ENCODE measurements around the gene RGP1. TPM values are rescaled to one million over a fixed set of nuclear protein-coding genes. Genes with fewer than 3 reads are reported as not detected.

Gene RGP1
- total and polyA plus RNA-seq, 5 donors = 17.7 to 35.0 (median 26.1) TPM

DNA sequence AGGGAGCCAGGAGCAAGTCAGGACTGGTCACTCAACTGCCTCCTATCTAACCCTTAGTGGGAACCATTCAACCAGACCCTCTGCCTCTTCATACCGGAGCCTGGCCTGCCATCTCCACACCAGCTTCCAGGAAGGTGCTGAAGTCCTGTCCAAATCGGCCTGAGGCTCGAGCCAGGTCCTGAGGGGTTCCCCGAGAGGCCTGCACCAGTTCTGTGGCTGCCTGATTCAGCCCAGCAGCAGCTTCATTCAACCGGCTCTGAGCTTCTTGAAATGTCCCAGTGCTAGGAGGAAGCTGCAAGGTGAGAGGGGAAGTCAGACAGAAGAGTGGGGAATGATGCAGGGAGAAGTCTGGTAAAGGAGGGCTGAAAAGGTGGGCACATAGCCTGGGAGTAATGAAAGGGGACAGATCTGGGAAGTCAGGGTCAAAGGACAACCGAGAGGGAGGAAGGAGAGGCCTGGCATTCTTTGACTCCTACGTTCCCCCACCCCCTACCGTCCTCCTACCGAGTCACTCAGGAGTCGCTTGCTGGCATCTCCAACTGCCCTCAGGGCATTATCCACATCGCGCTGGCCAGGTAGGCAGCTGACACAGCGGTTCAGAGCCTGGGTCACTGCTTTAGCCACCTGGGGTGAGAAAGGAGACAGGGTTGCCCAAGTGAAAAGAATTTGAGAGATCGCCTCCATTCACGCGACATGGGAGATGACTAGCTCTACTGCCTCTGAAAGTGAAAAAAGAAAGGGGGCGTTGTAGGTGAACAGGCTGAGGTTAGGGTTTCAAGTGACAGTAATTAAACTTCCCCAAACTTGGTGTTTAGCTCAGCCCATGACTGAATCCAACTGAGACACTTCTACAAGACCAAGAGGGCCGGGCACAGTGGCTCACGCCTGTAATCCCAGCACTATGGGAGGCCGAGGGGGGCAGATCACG, 37.3 kb upstream of the RGP1 start:
- peak overlapping the region; percentile 78 for H3K27ac ChIP-seq (ENCODE audit: low read length)

DNA sequence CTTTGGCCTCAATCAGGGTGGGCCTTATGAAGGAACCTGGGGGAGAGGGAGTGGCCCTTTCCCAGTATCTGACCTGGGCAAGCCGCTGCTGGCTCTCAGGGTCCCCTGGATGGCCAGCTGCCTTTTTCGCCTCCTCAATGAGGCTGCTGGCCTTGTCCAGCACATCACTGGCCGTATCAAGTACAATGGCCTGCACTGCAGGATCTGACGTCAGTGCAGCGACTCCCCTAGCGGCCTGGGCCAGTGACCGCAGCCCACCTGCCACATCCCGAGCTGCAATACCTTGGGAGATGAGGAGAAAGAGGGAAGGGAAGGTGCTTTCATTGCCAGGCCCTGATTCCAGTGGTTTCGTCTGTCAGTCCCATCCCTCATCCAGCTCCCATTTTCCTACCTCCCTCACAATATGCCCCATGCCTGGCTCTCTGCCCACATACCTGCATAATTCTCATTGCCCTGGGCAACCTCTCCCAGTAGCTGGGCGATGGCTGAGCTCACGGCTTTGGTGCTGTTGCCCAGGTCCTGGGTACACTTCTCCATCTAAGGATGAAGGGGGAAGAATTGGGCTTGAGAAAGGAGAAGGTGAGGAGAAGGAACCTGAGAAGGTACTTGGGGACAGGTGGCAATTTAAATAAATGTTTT, 36.2 kb upstream of the RGP1 start:
- Histone ChIP-seq H3K9me3 (ENCODE audit: control insufficient read depth, low read length) (no peaks in the 10 kb centered on the region), H3K4me1 (ENCODE audit: control insufficient read depth, insufficient read depth, low read length) (no peaks in the 10 kb centered on the region), H3K27me3 (ENCODE audit: control insufficient read depth, insufficient read depth) (no peaks in the 10 kb centered on the region), H3K4me3 (ENCODE audit: low read length) (no peak overlapping the region), H3K27ac (ENCODE audit: low read length) (no peak overlapping the region)
- intact Hi-C loops (cut with DNase I) = no loop called here
- peak in 1 of 3 donors; percentile 35 for DNase-seq
- WGBS = 89% methylated on average over 11 of the region's 11 CpGs
- no peak for ATAC-seq

More for the DNA sequence above, 37.3 kb upstream of the RGP1 start:
- H3K9me3 ChIP-seq (ENCODE audit: control insufficient read depth, low read length) = no peaks in the 10 kb centered on the region
- H3K27me3 ChIP-seq (ENCODE audit: control insufficient read depth, insufficient read depth) = no peaks in the 10 kb centered on the region
- 79% methylated on average over 21 of the region's 21 CpGs for WGBS
- peak in 1 of 2 donors; percentile 32 for ATAC-seq
- H3K4me1 ChIP-seq (ENCODE audit: control insufficient read depth, insufficient read depth, low read length) = no peaks in the 10 kb centered on the region
- intact Hi-C loops (cut with DNase I) = no loop called here
- H3K4me3 ChIP-seq (ENCODE audit: low read length) = no peak overlapping the region
- DNase-seq = peak in 1 of 3 donors; percentile 41

DNA sequence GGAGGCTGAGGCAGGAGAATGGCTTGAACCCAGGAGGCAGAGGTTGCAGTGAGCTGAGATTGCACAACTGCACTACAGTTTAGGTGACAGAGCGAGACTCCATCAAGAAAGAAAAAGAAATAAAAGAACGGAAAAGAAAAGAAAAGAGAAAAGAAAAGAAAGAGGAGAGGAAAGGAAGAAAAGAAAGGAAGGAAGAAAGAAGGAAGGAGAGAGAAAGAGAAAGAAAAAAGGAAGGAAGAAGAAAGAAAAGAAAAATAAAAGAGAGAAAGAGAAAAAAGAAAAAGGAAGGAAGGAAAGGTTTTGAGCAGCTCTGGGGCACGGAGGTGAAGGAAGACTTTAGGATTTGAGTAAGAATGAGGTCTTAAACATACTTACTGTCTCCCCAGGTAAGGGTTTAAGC, 35.5 kb upstream of the RGP1 start:
- Histone ChIP-seq H3K9me3 (ENCODE audit: control insufficient read depth, low read length) (no peaks in the 10 kb centered on the region), H3K27me3 (ENCODE audit: control insufficient read depth, insufficient read depth) (no peaks in the 10 kb centered on the region), H3K4me3 (ENCODE audit: low read length) (no peak overlapping the region), H3K4me1 (ENCODE audit: control insufficient read depth, insufficient read depth, low read length) (no peaks in the 10 kb centered on the region), H3K27ac (ENCODE audit: low read length) (no peak overlapping the region)
- ATAC-seq = no peak
- 90% methylated on average over 3 of the region's 3 CpGs for whole genome bisulfite sequencing
- intact Hi-C loops (cut with DNase I) = no loop called here
- no peak for DNase-seq

GRCh38 chr9:35714123-35714522, 35.0 kb upstream of the RGP1 start:
- Histone ChIP-seq H3K27ac (ENCODE audit: low read length) (no peak overlapping the region), H3K9me3 (ENCODE audit: control insufficient read depth, low read length) (no peaks in the 10 kb centered on the region), H3K4me1 (ENCODE audit: control insufficient read depth, insufficient read depth, low read length) (no peaks in the 10 kb centered on the region), H3K27me3 (ENCODE audit: control insufficient read depth, insufficient read depth) (no peaks in the 10 kb centered on the region), H3K4me3 (ENCODE audit: low read length) (no peak overlapping the region)
- DNase-seq (peak in 1 of 3 donors; percentile 23), ATAC-seq (no peak)
- intact Hi-C loops (cut with DNase I) = no loop called here
- WGBS = 91% methylated on average over 6 of the region's 6 CpGs

DNA sequence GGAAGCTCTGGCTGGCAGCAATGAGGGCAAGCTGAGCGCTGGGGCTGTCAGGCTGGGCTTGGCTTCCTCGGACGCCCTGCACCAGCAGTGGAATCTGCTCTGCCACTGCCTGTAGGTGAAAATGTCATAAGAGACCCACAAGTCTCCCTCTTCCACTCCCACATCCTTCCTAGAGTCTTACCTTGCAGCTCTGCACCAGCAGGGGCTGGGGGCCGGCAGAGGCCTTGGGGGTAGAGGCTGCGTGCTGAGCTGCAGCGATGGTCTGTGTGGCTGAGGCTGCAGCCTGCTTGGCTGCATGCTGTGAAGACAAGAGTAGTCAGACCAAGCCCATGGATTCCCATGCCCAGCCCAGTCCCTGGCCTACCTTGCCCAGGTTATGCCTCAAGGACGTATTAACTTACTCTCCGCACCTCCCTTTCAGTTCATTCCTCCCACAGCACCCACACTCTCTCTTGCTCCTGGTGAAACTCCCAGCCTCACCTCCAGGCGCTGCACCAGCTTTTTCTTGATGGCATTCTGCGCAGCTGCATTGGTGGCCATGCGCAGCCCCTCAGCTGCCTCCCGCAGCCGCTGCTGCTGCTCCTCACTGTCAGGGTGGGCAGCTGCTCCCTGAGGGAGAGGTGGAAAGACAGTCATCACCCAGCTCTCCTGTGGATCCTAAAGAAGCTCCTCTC, 34.4 kb upstream of the RGP1 start:
- no peak overlapping the region for H3K27ac ChIP-seq (ENCODE audit: low read length)
- WGBS = 93% methylated on average over 13 of the region's 13 CpGs
- no peak overlapping the region for H3K4me3 ChIP-seq (ENCODE audit: low read length)
- DNase-seq (peak in 1 of 3 donors; percentile 18), ATAC-seq (no peak)
- intact Hi-C loops (cut with DNase I) = no loop called here
- no peaks in the 10 kb centered on the region for H3K27me3 ChIP-seq (ENCODE audit: control insufficient read depth, insufficient read depth)
- H3K4me1 ChIP-seq (ENCODE audit: control insufficient read depth, insufficient read depth, low read length) = no peaks in the 10 kb centered on the region
- H3K9me3 ChIP-seq (ENCODE audit: control insufficient read depth, low read length) = no peaks in the 10 kb centered on the region

- intact Hi-C loops (cut with DNase I) = no loop called here
- 80% methylated on average over 4 of the region's 4 CpGs for WGBS
- DNase-seq (no peak), ATAC-seq (no peak)
- no peaks in the 10 kb centered on the region for H3K9me3 ChIP-seq (ENCODE audit: control insufficient read depth, low read length)
- H3K27ac ChIP-seq (ENCODE audit: low read length) = no peak overlapping the region
- no peak overlapping the region for H3K4me3 ChIP-seq (ENCODE audit: low read length)
- H3K27me3 ChIP-seq (ENCODE audit: control insufficient read depth, insufficient read depth) = no peaks in the 10 kb centered on the region
- H3K4me1 ChIP-seq (ENCODE audit: control insufficient read depth, insufficient read depth, low read length) = no peaks in the 10 kb centered on the region
Measured at GRCh38 chr9:35716230-35716629, 32.9 kb upstream of the RGP1 start.

GRCh38 chr9:35717132-35717870, 31.8 kb upstream of the RGP1 start:
- Histone ChIP-seq H3K27me3 (ENCODE audit: control insufficient read depth, insufficient read depth) (no peaks in the 10 kb centered on the region), H3K4me1 (ENCODE audit: control insufficient read depth, insufficient read depth, low read length) (no peaks in the 10 kb centered on the region), H3K4me3 (ENCODE audit: low read length) (no peak overlapping the region), H3K9me3 (ENCODE audit: control insufficient read depth, low read length) (no peaks in the 10 kb centered on the region), H3K27ac (ENCODE audit: low read length) (no peak overlapping the region)
- DNase-seq (no peak), ATAC-seq (no peak)
- WGBS = 90% methylated on average over 14 of the region's 14 CpGs
- intact Hi-C loops (cut with DNase I) = no loop called here

GRCh38 chr9:35718721-35719511, 30.2 kb upstream of the RGP1 start:
- 87% methylated on average over 15 of the region's 15 CpGs for WGBS
- ATAC-seq (peak in 1 of 2 donors; percentile 8), DNase-seq (no peak)
- no peak overlapping the region for H3K4me3 ChIP-seq (ENCODE audit: low read length)
- H3K27ac ChIP-seq (ENCODE audit: low read length) = no peak overlapping the region
- H3K9me3 ChIP-seq (ENCODE audit: control insufficient read depth, low read length) = no peaks in the 10 kb centered on the region
- H3K4me1 ChIP-seq (ENCODE audit: control insufficient read depth, insufficient read depth, low read length) = no peaks in the 10 kb centered on the region
- intact Hi-C loops (cut with DNase I) = no loop called here
- H3K27me3 ChIP-seq (ENCODE audit: control insufficient read depth, insufficient read depth) = no peaks in the 10 kb centered on the region

DNA sequence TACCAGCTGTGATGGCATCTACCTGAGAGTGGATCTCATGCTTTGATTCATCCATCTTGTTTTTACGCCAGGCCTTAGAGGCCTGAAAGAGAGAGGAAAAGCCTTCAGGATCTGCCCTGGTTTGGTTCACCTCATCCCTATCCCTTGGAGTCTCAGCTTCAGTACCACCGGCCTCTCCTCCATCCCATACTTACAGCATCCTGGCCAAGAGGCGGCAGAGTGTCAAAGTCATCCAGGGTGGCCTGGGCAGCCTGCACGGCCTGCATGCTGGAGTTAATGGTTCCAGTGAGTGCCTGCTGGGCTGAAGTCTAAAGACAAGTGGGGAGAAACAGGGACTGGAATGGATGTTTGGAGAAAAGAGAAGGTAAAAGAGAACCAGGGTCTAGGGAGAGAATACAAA, 29.5 kb upstream of the RGP1 start:
- Histone ChIP-seq H3K4me3 (ENCODE audit: low read length) (no peak overlapping the region), H3K27me3 (ENCODE audit: control insufficient read depth, insufficient read depth) (no peaks in the 10 kb centered on the region), H3K27ac (ENCODE audit: low read length) (no peak overlapping the region), H3K4me1 (ENCODE audit: control insufficient read depth, insufficient read depth, low read length) (no peaks in the 10 kb centered on the region), H3K9me3 (ENCODE audit: control insufficient read depth, low read length) (no peaks in the 10 kb centered on the region)
- intact Hi-C loops (cut with DNase I) = no loop called here
- no peak for DNase-seq
- WGBS = 94% methylated on average over 4 of the region's 4 CpGs
- no peak for ATAC-seq

GRCh38 chr9:35723426-35723825, 25.7 kb upstream of the RGP1 start:
- Histone ChIP-seq H3K9me3 (ENCODE audit: control insufficient read depth, low read length) (no peaks in the 10 kb centered on the region), H3K4me1 (ENCODE audit: control insufficient read depth, insufficient read depth, low read length) (peaks cover 9% of the 10 kb centered on the region), H3K27me3 (ENCODE audit: control insufficient read depth, insufficient read depth) (no peaks in the 10 kb centered on the region), H3K4me3 (ENCODE audit: low read length) (no peak overlapping the region), H3K27ac (ENCODE audit: low read length) (no peak overlapping the region)
- DNase-seq (no peak), ATAC-seq (no peak)
- intact Hi-C loops (cut with DNase I) = loop anchor here in 1 of 4 donors (10.0 kb wide), 1 partner anchor 59 kb away; the partner anchor contains the start of gene ARHGEF39
- 83% methylated on average over 2 of the region's 2 CpGs for WGBS
